ENCODE measurements around the gene NCDN. TPM values are rescaled to one million over a fixed set of nuclear protein-coding genes. Genes with fewer than 3 reads are reported as not detected.
"Not testable (repeated sequence)": the region's sequence is repeated elsewhere in the genome, so short reads cannot be mapped to it uniquely, and the experiment has no call there.

Gene NCDN
- total RNA-seq, 2 donors from 2014 or later = 23.7 to 24.7 TPM

DNA sequence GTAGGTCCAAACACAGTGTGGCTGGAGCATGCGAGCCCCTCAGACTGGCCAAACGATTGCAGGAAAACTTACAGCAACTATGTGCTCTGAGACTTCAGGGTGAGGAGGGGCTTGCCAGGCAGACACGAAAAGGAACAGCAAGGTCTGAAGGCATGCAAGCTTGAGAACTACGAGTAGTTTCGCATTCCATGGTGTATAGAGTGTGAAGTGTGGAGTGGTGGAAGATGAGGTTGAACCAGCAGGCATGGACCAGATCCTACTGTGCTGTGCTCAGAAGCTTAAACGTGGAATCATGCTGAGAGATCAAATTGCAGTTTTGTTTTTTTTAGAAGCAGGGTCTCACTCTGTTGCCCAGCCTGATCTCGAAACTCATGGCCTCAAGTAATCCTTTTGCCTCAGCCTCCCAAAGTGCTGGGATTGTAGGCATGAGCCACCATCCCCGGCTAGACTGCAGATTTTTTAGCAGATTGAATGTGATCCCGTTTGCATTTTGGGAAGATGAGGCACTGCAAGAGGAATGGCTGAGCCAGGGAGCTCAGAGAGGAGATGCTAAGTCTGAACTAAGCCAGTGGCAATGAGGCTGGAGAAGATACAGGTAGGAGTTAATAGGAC is 10.5 kb downstream of the NCDN start:
- no peak for DNase-seq
- Mint-ChIP-seq H3K4me3 (no peak overlapping the region), H3K27me3 (ENCODE audit: low read depth) (peaks cover 19% of the 10 kb centered on the region), H3K36me3 (ENCODE audit: insufficient read depth in 2 of 2) (peaks cover 0 to 2% of the 10 kb centered on the region in 2 donors), H3K9me3 (no peaks in the 10 kb centered on the region), H3K4me1 (ENCODE audit: low read depth) (peaks cover 16% of the 10 kb centered on the region), H3K27ac (no peak overlapping the region)
- no peak for ATAC-seq (replicated peaks in 1 of 2)

DNA sequence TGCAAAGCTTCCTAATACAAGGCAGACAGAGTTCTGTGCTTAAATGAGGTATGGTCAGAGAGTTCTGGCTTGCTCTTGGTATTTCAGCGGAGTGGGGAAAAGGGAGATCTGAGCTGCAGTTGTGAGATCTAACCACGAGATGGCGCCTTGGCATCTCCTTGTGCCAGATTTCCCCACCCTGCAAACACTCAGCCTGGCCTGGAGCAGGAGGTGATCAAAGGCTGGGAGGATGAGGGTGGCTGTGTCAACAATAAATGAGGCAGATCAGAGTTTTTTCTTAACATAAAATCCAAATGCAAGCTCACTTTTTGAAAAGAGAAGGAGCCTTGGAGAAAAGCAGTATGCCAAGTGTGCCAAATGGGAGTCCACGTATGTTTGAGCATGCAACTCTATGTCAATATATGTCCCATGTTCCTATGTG is 11.4 kb downstream of the NCDN start:
- H3K36me3 Mint-ChIP-seq (ENCODE audit: insufficient read depth in 2 of 2) = peaks cover 0 to 2% of the 10 kb centered on the region in 2 donors
- no peak overlapping the region for H3K27ac Mint-ChIP-seq
- H3K4me1 Mint-ChIP-seq (ENCODE audit: low read depth) = peaks cover 10% of the 10 kb centered on the region
- DNase-seq (peak; percentile 64 to 68), ATAC-seq (replicated peaks in 1 of 2) (peak; percentile 42 to 55)
- H3K4me3 Mint-ChIP-seq = no peak overlapping the region
- H3K9me3 Mint-ChIP-seq = no peaks in the 10 kb centered on the region
- peaks cover 19% of the 10 kb centered on the region for H3K27me3 Mint-ChIP-seq (ENCODE audit: low read depth)

- Mint-ChIP-seq H3K4me1 (ENCODE audit: low read depth) (peaks cover under 1% of the 10 kb centered on the region), H3K27me3 (ENCODE audit: low read depth) (peaks cover 19% of the 10 kb centered on the region)
These were observed 12.3 kb downstream of the NCDN start for GRCh38 chr1:35569936-35570335.

DNA sequence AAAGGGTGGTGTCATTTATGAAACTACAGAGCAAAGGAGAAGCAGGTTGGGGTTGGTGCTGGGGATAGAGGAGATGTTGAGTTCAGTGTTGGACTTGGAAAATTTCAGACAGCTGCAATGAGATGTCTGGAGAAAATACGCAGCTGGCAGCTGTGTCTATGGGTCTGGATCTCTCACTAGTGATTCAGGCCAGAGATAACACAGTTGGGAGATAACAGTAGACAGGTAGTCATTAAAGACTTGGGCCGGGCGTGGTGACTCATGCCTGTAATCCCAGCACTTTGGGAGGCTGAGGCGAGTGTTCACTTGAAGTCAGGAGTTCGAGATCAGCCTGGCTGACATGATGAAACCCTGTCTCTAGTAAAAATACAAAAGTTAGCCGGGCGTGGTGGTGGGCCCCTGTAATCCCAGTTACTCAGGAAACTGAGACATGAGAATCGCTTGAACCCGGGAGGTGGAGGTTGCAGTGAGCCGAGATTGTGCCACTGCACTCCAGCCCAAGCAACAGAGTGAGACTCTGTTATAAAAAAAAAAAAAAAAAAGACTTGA is 13.1 kb downstream of the NCDN start:
- H3K4me3 Mint-ChIP-seq = no peak overlapping the region
- H3K27ac Mint-ChIP-seq = no peak overlapping the region
- no peaks in the 10 kb centered on the region for H3K9me3 Mint-ChIP-seq
- H3K36me3 Mint-ChIP-seq (ENCODE audit: insufficient read depth in 2 of 2) = peaks cover 0 to 2% of the 10 kb centered on the region in 2 donors
- no peaks in the 10 kb centered on the region for H3K4me1 Mint-ChIP-seq (ENCODE audit: low read depth)
- H3K27me3 Mint-ChIP-seq (ENCODE audit: low read depth) = peaks cover 19% of the 10 kb centered on the region
- ATAC-seq (replicated peaks in 1 of 2) = no peak
- no peak for DNase-seq

More at GRCh38 chr1:35569936-35570335, 12.3 kb downstream of the NCDN start:
- Mint-ChIP-seq H3K36me3 (ENCODE audit: insufficient read depth in 2 of 2) (peaks cover 0 to 2% of the 10 kb centered on the region in 2 donors), H3K4me3 (no peak overlapping the region), H3K27ac (no peak overlapping the region), H3K9me3 (no peaks in the 10 kb centered on the region)
- no peak for DNase-seq
- ATAC-seq (replicated peaks in 1 of 2) = no peak

DNA sequence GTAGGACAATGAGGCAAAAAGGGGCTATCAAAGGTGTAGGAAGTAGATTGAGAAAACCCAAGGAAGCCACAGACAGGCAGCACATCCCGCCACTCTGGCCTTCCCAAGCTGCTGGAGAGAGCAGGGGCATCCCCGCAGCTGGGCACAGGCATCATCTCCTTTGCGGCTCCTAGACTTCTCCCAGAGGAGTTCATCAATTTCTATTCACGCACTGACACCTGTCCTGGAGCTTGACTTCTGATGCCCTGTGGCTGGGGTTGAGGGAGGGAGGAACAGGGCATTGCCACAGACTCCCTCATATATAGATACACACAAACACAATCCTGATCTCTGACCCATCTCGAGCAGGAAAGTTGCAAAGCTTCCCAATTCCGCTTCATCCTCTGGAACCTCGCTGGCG is 13.7 kb downstream of the NCDN start:
- Mint-ChIP-seq H3K4me3 (no peak overlapping the region), H3K9me3 (no peaks in the 10 kb centered on the region), H3K27ac (no peak overlapping the region), H3K4me1 (ENCODE audit: low read depth) (no peaks in the 10 kb centered on the region), H3K36me3 (ENCODE audit: insufficient read depth in 2 of 2) (peaks cover 0 to 2% of the 10 kb centered on the region in 2 donors), H3K27me3 (ENCODE audit: low read depth) (peaks cover 19% of the 10 kb centered on the region)
- ATAC-seq (replicated peaks in 1 of 2) = no peak
- DNase-seq = no peak

DNA sequence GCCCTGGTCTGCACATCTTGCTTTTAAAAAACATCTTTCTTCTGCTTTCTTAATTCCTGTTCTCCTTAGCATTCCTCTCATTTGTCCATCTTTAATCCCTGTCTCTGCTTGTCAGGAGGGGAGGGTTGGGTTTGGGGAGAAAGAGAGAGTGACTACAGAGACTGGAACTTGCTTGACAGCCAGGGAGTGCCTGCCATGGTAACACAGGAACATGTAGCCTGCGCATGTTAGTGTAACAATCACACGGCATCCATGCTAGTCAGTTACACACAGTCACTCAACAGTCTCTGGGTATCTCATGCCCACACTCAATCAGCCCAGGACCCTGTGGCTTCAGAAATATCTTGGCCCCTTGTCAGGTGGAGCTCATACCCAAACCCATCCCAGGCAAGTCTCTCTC is 14.7 kb downstream of the NCDN start:
- Mint-ChIP-seq H3K27ac (no peak overlapping the region), H3K27me3 (ENCODE audit: low read depth) (peaks cover 19% of the 10 kb centered on the region), H3K4me3 (no peak overlapping the region), H3K9me3 (no peaks in the 10 kb centered on the region), H3K36me3 (ENCODE audit: insufficient read depth in 2 of 2) (no peaks in the 10 kb centered on the region), H3K4me1 (ENCODE audit: low read depth) (no peaks in the 10 kb centered on the region)
- no peak for ATAC-seq (replicated peaks in 1 of 2)
- DNase-seq = no peak

DNA sequence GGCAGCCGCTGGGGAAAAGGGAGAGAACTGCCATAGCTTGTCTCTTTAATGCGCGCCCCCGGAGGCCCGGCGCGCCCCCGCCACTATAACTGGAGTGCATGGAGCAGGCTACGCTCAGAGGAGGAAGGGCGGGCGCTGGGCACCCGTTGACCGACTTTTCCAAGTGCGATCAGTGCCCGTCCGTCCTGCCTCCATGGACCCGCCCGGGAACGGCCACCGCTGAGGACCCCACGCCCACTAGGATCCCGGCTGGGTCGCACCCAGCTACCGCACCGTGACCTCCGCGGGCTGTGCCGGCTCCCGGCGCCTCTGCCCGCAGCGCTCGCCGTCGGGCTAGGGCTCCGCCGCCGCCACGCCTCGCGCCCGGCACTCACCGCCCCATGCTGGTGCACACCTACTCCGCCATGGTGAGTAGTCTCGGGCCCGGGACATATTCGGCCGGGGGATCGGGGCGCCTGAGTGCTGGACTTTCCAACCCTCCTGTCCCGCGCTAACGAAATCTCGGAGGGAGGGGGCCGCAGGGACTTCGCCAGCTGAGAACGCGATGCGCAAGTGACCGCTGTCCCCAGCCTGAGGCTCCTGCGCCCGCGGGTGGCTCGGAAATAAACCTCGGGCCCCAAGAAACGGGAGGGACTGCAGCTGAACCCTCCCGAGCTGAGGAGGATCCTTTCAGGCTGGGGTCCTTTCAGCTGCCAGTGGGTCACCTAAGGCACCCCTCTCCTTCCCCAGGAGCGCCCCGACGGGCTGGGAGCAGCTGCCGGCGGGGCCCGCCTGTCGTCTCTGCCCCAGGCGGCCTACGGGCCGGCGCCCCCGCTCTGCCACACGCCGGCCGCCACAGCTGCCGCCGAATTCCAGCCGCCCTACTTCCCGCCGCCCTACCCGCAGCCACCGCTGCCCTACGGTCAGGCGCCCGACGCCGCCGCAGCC is 15.9 kb downstream of the NCDN start, which contains the start of gene TFAP2E:
Gene TFAP2E, plus strand, starts transcription at position 117 of the 927 bp plus-strand sequence. Its CDS starts 264 bp downstream, at position 381.
- peak within 1 kb of the TSS in 1 of 2 donors; percentile 46 for H3K4me3 Mint-ChIP-seq
- H3K27ac Mint-ChIP-seq = no peak within 1 kb of the TSS
- H3K27me3 Mint-ChIP-seq (ENCODE audit: low read depth) = peaks cover 19% of the 10 kb centered on the region
- DNase-seq (no peak), ATAC-seq (replicated peaks in 1 of 2) (no peak)
- peaks cover 0 to 2% of the 10 kb centered on the region in 2 donors for H3K36me3 Mint-ChIP-seq (ENCODE audit: insufficient read depth in 2 of 2)
- H3K9me3 Mint-ChIP-seq = no peaks in the 10 kb centered on the region
- H3K4me1 Mint-ChIP-seq (ENCODE audit: low read depth) = peaks cover 10% of the 10 kb centered on the region

DNA sequence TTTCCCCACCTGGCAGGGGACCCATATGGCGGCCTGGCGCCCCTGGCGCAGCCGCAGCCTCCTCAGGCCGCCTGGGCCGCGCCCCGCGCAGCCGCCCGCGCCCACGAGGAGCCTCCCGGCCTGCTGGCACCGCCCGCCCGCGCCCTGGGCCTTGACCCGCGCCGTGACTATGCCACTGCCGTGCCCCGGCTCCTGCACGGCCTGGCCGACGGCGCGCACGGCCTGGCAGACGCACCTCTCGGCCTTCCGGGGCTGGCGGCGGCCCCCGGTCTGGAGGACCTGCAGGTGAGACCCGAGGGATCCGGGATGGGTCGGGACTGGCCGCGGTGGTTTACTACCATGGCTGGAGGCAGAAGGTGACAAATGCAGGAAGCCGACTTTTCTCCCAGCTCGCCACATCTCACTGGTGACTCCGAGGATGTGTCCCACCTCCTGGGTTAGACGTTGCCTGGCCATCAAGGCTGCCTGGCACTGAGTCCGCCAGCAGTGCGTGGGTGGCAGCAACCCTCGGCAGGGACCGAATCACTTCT is 16.6 kb downstream of the NCDN start:
- H3K27ac Mint-ChIP-seq = no peak overlapping the region
- H3K27me3 Mint-ChIP-seq (ENCODE audit: low read depth) = peaks cover 19% of the 10 kb centered on the region
- H3K36me3 Mint-ChIP-seq (ENCODE audit: insufficient read depth in 2 of 2) = peaks cover 0 to 2% of the 10 kb centered on the region in 2 donors
- H3K9me3 Mint-ChIP-seq = no peaks in the 10 kb centered on the region
- ATAC-seq (replicated peaks in 1 of 2) (no peak), DNase-seq (no peak)
- peaks cover 10% of the 10 kb centered on the region for H3K4me1 Mint-ChIP-seq (ENCODE audit: low read depth)
- H3K4me3 Mint-ChIP-seq = no peak overlapping the region

DNA sequence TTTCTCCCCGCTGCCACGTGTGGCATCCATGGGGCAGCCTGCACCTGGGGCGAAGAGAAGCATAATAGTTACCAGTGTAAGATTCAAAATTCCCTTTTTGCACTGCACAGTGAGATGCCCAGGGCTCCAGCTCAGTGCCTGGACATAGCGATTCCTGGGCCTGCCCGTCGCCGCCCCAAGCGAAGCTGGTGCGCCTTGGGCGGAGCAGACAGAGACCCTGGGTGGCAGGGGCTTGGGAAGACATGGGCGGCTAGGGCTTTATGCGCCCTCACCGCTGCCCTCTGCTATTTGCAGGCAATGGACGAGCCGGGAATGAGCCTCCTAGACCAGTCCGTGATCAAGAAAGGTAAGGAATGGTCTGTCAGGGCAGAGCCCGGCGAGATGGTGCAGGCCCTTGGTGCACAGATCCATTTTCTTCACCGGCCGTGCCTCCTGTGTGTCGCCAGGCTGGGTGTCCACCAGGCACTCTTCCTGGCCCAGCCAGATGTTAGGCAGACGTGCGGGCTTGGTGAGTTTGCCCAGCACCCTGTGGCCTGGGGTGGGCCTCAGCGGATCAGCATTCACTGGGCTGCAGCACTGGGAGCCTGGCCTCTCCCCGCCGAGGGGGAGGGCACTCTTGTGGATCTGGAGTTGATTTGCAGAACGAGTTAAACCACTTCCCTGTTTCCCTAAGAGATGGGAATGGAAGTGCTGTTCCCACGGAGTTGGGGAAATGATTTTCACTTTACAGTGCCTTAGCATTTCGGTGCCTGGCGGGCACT is 17.2 kb downstream of the NCDN start:
- H3K36me3 Mint-ChIP-seq (ENCODE audit: insufficient read depth in 2 of 2) = peaks cover 0 to 2% of the 10 kb centered on the region in 2 donors
- H3K4me1 Mint-ChIP-seq (ENCODE audit: low read depth) = peaks cover 10% of the 10 kb centered on the region
- peaks cover 19% of the 10 kb centered on the region for H3K27me3 Mint-ChIP-seq (ENCODE audit: low read depth)
- no peak overlapping the region for H3K27ac Mint-ChIP-seq
- no peak for DNase-seq
- H3K4me3 Mint-ChIP-seq = no peak overlapping the region
- no peaks in the 10 kb centered on the region for H3K9me3 Mint-ChIP-seq
- ATAC-seq (replicated peaks in 1 of 2) = no peak

DNA sequence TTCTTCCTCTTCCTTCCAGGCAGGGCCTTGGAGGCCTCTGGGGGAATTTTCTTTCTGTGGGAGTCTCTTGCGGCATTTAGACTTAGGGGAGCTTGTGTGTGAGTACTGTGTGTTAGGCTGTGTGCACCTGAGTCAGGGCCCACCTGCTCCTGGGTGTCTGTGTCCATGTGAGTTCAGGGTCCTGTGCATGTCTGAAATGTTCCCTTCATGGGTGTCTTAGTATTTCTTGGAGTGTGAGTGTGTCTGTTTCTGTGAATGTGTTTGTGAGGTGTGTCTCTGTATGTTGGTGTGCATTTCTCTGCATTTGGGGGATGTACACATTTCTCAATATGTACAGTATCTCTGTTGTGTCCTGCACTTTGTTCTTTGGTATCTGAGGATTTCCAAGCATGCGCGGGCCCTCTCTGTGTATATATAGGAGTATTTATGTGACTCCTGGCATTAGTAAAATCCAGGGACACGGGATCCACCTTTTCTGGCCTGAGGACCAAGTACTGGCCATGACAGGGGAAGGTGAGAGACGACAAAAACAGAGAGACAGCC is 17.9 kb downstream of the NCDN start:
- H3K4me1 Mint-ChIP-seq (ENCODE audit: low read depth) = peaks cover 10% of the 10 kb centered on the region
- no peak for DNase-seq
- peaks cover 0 to 2% of the 10 kb centered on the region in 2 donors for H3K36me3 Mint-ChIP-seq (ENCODE audit: insufficient read depth in 2 of 2)
- H3K27ac Mint-ChIP-seq = no peak overlapping the region
- H3K4me3 Mint-ChIP-seq = peak overlapping the region; percentile 50 to 53
- ATAC-seq (replicated peaks in 1 of 2) = no peak
- H3K27me3 Mint-ChIP-seq (ENCODE audit: low read depth) = peaks cover 17% of the 10 kb centered on the region
- H3K9me3 Mint-ChIP-seq = no peaks in the 10 kb centered on the region

DNA sequence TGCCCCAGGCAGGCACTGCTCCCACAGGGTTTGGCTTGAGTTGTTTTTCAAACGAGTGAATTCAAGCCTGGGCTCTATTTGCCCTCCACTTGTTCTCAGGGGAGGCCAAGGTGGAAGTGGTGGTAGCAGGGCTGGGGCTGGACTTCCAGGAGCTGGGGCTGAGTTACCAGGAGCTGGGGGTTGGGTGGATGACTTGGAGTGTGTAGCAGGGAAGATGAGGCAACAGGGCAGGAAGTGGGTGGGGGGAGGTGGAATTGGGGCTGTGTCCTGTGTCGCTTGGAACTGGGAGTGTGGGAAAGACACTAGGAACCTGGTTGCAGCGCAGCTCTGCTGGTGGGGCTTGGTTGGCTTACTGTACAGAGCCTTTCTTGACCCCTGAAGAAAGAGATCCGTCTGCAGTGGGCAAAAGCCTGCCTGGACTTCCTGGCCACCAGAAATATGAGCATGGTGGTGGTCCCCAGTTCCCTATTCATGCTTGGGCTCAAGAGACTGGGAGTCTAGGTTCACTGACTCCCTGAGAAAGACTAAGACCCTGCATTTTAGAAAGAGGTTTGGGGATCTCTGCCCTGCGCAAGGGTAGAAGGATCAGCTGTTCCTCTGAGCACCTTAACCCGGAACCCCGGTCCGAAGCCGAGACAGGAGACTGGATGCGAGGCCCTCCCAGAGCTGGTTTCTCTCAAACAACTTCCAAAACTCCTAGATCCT is 18.6 kb downstream of the NCDN start:
- peak overlapping the region; percentile 75 to 81 for H3K4me3 Mint-ChIP-seq
- peaks cover 13% of the 10 kb centered on the region for H3K27me3 Mint-ChIP-seq (ENCODE audit: low read depth)
- H3K36me3 Mint-ChIP-seq (ENCODE audit: insufficient read depth in 2 of 2) = peaks cover 0 to 2% of the 10 kb centered on the region in 2 donors
- peaks cover 10% of the 10 kb centered on the region for H3K4me1 Mint-ChIP-seq (ENCODE audit: low read depth)
- no peak for ATAC-seq (replicated peaks in 1 of 2)
- H3K9me3 Mint-ChIP-seq = no peaks in the 10 kb centered on the region
- no peak for DNase-seq
- peak overlapping the region; percentile 29 for H3K27ac Mint-ChIP-seq

- peaks cover 10% of the 10 kb centered on the region for H3K27me3 Mint-ChIP-seq (ENCODE audit: low read depth)
- H3K4me3 Mint-ChIP-seq = peak overlapping the region; percentile 81 to 94
- not testable (repeated sequence) for H3K9me3 Mint-ChIP-seq; DNase-seq; H3K27ac Mint-ChIP-seq; H3K36me3 Mint-ChIP-seq (ENCODE audit: insufficient read depth in 2 of 2); ATAC-seq (replicated peaks in 1 of 2); H3K4me1 Mint-ChIP-seq (ENCODE audit: low read depth)
These were observed 19.1 kb downstream of the NCDN start for GRCh38 chr1:35576766-35577070.

Measured in activated T-cell treated with anti-CD3 and anti-CD28 coated beads, Interleukin-2, amount 50 U/mL, for 72 hours (primary cell).